ENCODE measurements around the gene MYO3A.

MYO3A gene

DNA sequence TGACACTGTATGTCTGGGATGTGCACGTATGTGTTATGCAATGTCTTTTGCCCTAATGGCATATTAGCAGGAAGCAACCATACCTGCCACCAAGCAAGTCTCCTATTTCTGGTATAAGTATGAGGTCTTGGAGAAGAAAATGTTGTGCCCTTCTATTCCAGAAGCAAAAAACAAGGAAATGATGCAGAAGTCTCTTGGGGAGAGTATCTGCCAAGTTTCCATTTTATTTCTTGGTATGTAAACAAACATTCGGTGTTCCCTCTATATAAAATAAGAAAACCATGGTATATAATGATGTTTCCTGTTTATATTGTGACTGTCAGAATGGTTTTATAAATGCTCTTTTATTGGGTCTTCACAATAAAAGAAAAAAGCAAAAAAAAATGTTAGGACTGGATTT, 19.3 kb upstream of the MYO3A start:
- H3K4me2 ChIP-seq (ENCODE audit: low read length), result no peak overlapping the region
- no peaks in the 10 kb centered on the region for H3F3A ChIP-seq (ENCODE audit: insufficient read depth, low read length)
- no peak overlapping the region; the same call in 1 of the 2 replicates for H2AFZ ChIP-seq (ENCODE audit: low read length)
- no peaks in the 10 kb centered on the region for H4K20me1 ChIP-seq (ENCODE audit: insufficient read depth, low read length)
- H3K27ac ChIP-seq (ENCODE audit: low read depth, low read length, poor library complexity, severe bottlenecking), result peak overlapping the region; percentile 68
- H3K9me2 ChIP-seq (ENCODE audit: low read depth, low read length), result no peaks in the 10 kb centered on the region
- no peaks in the 10 kb centered on the region for H3K79me2 ChIP-seq (ENCODE audit: insufficient read depth, low read length)
- no peaks in the 10 kb centered on the region for H3K9me3 ChIP-seq (ENCODE audit: low read length)
- H3K36me3 ChIP-seq (ENCODE audit: insufficient read depth, low read length), result no peaks in the 10 kb centered on the region
- peaks cover 21% of the 10 kb centered on the region for H3K4me1 ChIP-seq (ENCODE audit: insufficient read depth, low read length, severe bottlenecking)
- H3K27me3 ChIP-seq (ENCODE audit: insufficient read depth, low read length), result no peaks in the 10 kb centered on the region
- TF ChIP-seq EZH2 (IDR thresholded peaks at IDR 0.05; ENCODE audit: borderline replicate concordance, low read length), result no peak
- TF ChIP-seq, protein P1, sequence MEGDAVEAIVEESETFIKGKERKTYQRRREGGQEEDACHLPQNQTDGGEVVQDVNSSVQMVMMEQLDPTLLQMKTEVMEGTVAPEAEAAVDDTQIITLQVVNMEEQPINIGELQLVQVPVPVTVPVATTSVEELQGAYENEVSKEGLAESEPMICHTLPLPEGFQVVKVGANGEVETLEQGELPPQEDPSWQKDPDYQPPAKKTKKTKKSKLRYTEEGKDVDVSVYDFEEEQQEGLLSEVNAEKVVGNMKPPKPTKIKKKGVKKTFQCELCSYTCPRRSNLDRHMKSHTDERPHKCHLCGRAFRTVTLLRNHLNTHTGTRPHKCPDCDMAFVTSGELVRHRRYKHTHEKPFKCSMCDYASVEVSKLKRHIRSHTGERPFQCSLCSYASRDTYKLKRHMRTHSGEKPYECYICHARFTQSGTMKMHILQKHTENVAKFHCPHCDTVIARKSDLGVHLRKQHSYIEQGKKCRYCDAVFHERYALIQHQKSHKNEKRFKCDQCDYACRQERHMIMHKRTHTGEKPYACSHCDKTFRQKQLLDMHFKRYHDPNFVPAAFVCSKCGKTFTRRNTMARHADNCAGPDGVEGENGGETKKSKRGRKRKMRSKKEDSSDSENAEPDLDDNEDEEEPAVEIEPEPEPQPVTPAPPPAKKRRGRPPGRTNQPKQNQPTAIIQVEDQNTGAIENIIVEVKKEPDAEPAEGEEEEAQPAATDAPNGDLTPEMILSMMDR (IDR thresholded peaks at IDR 0.05; ENCODE audit: low read length), result no peak
- H3K9ac ChIP-seq (ENCODE audit: low read length), result no peak overlapping the region
- H3K4me3 ChIP-seq (ENCODE audit: low read depth, low read length, poor library complexity, severe bottlenecking), result no peak overlapping the region

DNA sequence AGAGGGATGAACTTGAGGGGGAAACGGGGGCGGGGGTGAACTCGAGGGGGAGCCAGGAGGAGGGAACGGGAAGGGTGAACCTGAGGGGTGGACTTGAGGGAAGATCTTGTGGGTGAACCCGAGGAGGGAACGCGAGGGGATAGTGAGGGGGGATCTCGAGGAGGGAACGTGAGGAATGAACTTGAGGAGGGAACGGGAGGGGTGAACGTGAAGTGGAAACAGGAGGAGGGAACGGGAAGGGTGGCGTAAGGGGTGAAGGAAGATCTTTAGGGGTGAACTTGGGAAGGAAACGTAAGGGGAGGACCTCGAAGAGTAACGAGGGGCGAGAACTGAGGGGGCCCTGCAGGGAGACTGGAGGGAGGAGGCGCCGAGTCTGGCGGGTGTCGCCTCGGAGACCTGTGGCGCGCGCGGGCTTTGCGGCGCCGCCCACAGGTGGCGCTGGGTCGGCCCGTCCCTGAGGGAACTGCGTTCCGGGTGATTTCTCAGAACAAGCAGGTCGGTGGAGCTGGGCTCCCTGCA, 651 bp downstream of the MYO3A start:
- no peak overlapping the region for H3K4me3 ChIP-seq (ENCODE audit: low read depth, low read length, poor library complexity, severe bottlenecking)
- no peaks in the 10 kb centered on the region; the same call in 1 of the 2 replicates for H3K27me3 ChIP-seq (ENCODE audit: insufficient read depth, low read length)
- H3F3A ChIP-seq (ENCODE audit: insufficient read depth, low read length), result no peaks in the 10 kb centered on the region
- no peaks in the 10 kb centered on the region for H3K79me2 ChIP-seq (ENCODE audit: insufficient read depth, low read length)
- H3K4me2 ChIP-seq (ENCODE audit: low read length), result no peak overlapping the region
- no peaks in the 10 kb centered on the region for H4K20me1 ChIP-seq (ENCODE audit: insufficient read depth, low read length)
- H3K27ac ChIP-seq (ENCODE audit: low read depth, low read length, poor library complexity, severe bottlenecking), result no peak overlapping the region
- no peaks in the 10 kb centered on the region for H3K4me1 ChIP-seq (ENCODE audit: insufficient read depth, low read length, severe bottlenecking)
- H2AFZ ChIP-seq (ENCODE audit: low read length), result no peak overlapping the region
- H3K9me3 ChIP-seq (ENCODE audit: low read length), result no peaks in the 10 kb centered on the region
- TF ChIP-seq, protein P1 (IDR thresholded peaks at IDR 0.05; ENCODE audit: low read length), result no peak
- TF ChIP-seq EZH2 (IDR thresholded peaks at IDR 0.05; ENCODE audit: borderline replicate concordance, low read length), result no peak
- no peaks in the 10 kb centered on the region for H3K36me3 ChIP-seq (ENCODE audit: insufficient read depth, low read length)
- no peaks in the 10 kb centered on the region for H3K9me2 ChIP-seq (ENCODE audit: low read depth, low read length)
- no peak overlapping the region for H3K9ac ChIP-seq (ENCODE audit: low read length)

DNA sequence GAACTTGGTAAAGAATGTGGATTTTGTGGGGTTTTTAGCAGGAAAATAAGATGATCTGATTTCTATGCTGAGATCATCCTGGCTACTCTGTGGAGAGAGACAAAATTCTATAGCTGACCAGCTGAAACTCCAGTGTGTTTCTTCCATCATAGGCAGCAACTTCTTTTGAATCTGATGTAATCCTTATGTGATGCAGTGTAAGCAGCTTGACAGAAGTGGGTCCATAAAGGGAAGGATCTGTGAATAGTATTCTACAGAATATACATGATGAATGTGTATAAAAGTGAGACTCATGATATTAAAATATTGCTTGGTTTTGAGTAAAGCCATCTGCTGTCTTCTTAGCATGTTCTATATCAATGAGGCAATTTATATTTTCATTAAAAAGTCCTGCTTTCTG, 4.4 kb downstream of the MYO3A start:
- no peaks in the 10 kb centered on the region for H3K9me3 ChIP-seq (ENCODE audit: low read length)
- H3K4me2 ChIP-seq (ENCODE audit: low read length), result no peak overlapping the region
- no peak overlapping the region for H2AFZ ChIP-seq (ENCODE audit: low read length)
- H3F3A ChIP-seq (ENCODE audit: insufficient read depth, low read length), result no peaks in the 10 kb centered on the region
- H3K27me3 ChIP-seq (ENCODE audit: insufficient read depth, low read length), result no peaks in the 10 kb centered on the region; the same call in 1 of the 2 replicates
- H3K9ac ChIP-seq (ENCODE audit: low read length), result no peak overlapping the region
- TF ChIP-seq EZH2 (IDR thresholded peaks at IDR 0.05; ENCODE audit: borderline replicate concordance, low read length), result no peak
- TF ChIP-seq, protein P1 (IDR thresholded peaks at IDR 0.05; ENCODE audit: low read length), result no peak
- no peak overlapping the region for H3K4me3 ChIP-seq (ENCODE audit: low read depth, low read length, poor library complexity, severe bottlenecking)
- no peak overlapping the region for H3K27ac ChIP-seq (ENCODE audit: low read depth, low read length, poor library complexity, severe bottlenecking)
- H3K36me3 ChIP-seq (ENCODE audit: insufficient read depth, low read length), result no peaks in the 10 kb centered on the region
- H3K9me2 ChIP-seq (ENCODE audit: low read depth, low read length), result no peaks in the 10 kb centered on the region
- no peaks in the 10 kb centered on the region for H3K4me1 ChIP-seq (ENCODE audit: insufficient read depth, low read length, severe bottlenecking)
- no peaks in the 10 kb centered on the region for H3K79me2 ChIP-seq (ENCODE audit: insufficient read depth, low read length)
- no peaks in the 10 kb centered on the region for H4K20me1 ChIP-seq (ENCODE audit: insufficient read depth, low read length)
